ENCODE measurements around the gene PRDM12. TPM values are rescaled to one million over a fixed set of nuclear protein-coding genes. Genes with fewer than 3 reads are reported as not detected.

The PRDM12 gene
- total RNA-seq, 4 donors from 2014 or later: not detected

DNA sequence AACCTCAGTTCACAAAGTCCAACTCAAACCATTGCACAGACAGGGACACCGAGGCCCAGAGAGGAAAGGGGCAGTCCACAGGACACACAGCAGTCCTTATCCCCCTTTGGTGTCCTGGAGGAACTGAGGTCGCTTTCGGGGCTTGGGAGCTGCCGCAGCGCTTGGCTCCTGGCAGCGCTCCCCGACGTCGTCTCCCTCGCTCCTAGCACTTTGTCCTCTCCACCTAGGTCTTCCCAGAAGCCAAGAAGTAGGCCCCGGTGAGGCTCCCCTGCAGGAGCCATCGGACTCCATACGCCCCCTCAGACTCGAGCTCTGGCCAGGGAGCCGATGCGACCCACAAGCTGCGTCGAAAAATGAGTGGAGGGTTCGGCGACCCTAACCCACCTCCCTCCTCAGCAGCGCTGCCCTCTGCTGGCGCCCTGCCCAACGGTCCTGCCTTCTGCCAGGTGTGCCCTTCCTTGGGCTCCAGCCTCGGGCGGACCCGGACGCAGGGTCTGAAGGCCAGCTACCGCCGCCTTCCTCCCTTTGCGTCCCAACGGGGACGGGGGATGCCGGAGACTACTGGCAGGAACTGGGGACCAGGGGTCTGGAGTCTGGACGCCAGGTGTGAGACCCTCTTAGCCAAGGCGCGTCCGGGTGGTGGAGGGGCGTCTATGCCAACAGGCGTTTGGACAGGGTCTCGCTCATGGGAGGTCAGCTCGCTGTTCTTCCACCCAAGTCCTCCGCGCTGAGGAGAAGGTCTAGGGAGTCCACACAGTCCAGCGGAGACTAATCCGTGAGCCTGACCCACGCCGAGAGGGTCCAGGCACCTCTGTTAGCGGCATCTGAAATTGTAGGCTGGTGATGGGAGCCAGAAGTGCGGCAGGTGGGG is 2.1 kb upstream of the PRDM12 start:
- peak overlapping the region in 1 of 4 donors; percentile 0 for H3K4me3 ChIP-seq
- peaks cover 6 to 100% of the 10 kb centered on the region in 2 donors for H3K27me3 ChIP-seq
- peaks cover 0 to 81% (median 50%) of the 10 kb centered on the region in 4 donors for H3K4me1 ChIP-seq
- no peak overlapping the region for H3K27ac ChIP-seq
- WGBS, 2 donors: 3 to 5% methylated on average over 39 to 46 of the region's 49 CpGs
- TF ChIP-seq POLR2A (IDR thresholded peaks at IDR 0.05) (no peak), EP300 (IDR thresholded peaks at IDR 0.05) (no peak)
- TF ChIP-seq, protein P1, sequence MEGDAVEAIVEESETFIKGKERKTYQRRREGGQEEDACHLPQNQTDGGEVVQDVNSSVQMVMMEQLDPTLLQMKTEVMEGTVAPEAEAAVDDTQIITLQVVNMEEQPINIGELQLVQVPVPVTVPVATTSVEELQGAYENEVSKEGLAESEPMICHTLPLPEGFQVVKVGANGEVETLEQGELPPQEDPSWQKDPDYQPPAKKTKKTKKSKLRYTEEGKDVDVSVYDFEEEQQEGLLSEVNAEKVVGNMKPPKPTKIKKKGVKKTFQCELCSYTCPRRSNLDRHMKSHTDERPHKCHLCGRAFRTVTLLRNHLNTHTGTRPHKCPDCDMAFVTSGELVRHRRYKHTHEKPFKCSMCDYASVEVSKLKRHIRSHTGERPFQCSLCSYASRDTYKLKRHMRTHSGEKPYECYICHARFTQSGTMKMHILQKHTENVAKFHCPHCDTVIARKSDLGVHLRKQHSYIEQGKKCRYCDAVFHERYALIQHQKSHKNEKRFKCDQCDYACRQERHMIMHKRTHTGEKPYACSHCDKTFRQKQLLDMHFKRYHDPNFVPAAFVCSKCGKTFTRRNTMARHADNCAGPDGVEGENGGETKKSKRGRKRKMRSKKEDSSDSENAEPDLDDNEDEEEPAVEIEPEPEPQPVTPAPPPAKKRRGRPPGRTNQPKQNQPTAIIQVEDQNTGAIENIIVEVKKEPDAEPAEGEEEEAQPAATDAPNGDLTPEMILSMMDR (IDR thresholded peaks at IDR 0.05): no peak
- DNase-seq (ENCODE audit: low spot score in 2 of 2): no peak
- peaks cover 0 to 13% (median 0%) of the 10 kb centered on the region in 4 donors for H3K9me3 ChIP-seq
- peaks cover 0 to 7% (median 0%) of the 10 kb centered on the region in 3 donors for H3K36me3 ChIP-seq

DNA sequence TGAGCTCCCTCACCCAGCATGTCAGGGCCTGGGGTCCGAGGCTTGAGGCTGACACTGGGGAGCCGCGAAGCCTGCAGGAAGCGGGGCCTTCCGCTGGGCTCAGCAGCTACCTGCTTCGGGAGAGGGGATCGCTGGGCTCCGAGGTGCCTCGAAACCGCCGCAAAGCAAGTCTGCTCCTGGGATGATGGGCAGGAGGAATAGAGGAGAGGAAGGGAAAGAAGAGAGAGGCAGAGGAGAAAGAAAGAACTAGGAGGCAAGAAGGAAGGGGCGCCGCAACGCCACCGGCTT is 1.5 kb upstream of the PRDM12 start:
- DNase-seq (ENCODE audit: low spot score in 2 of 2): no peak
- TF ChIP-seq, protein P1 (IDR thresholded peaks at IDR 0.05): no peak
- TF ChIP-seq POLR2A (IDR thresholded peaks at IDR 0.05): no peak
- TF ChIP-seq EP300 (IDR thresholded peaks at IDR 0.05): no peak
- Histone ChIP-seq H3K4me3 (peak overlapping the region in 1 of 4 donors; percentile 0), H3K27me3 (peaks cover 6 to 100% of the 10 kb centered on the region in 2 donors), H3K27ac (no peak overlapping the region), H3K9me3 (peaks cover 0 to 10% (median 0%) of the 10 kb centered on the region in 4 donors), H3K4me1 (peaks cover 0 to 81% (median 50%) of the 10 kb centered on the region in 4 donors), H3K36me3 (peaks cover 0 to 7% (median 0%) of the 10 kb centered on the region in 3 donors)
- 5% methylated on average over 15 of the region's 15 CpGs for WGBS, 2 donors

DNA sequence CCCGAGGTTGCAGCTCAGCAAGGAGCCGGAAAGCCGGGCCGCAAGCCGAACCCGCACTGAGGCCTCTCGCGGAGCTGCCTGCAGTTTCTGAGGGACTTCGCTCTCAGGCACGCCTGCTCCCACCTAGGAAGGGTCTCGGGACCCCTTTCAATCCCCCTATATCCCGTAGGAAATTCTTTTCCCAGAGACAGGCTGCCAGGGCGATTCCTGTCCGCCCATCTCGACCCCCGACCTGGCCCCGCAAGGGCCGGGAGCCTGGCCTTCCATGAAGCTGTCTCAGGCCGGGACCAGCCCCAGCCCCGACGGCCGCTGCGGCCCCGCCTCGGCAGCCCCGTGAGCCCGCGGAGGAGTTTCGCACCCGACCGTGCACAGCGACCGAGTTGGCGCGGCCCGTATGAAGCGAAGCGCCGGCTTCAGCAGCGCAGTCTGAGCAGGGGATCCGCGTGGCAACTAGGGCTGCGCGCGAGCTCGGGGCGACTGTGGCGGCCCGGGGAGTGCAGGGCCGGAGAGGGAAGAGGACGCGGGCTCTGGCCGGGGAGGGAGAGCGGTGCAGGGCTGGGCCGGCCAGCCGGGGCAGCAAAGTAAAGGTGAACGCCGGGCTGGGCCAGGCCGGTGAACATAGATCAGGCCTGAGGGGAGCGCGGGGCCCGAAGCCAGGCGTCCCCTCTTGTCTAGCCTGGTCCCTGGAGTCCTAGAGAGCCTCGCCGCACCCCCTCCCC is 977 bp upstream of the PRDM12 start:
- Histone ChIP-seq H3K27ac (no peak overlapping the region), H3K36me3 (peaks cover 0 to 6% (median 0%) of the 10 kb centered on the region in 3 donors), H3K9me3 (peaks cover 0 to 8% (median 0%) of the 10 kb centered on the region in 4 donors), H3K4me3 (peak overlapping the region in 1 of 4 donors; percentile 0), H3K27me3 (peaks cover 6 to 100% of the 10 kb centered on the region in 2 donors), H3K4me1 (peaks cover 0 to 81% (median 50%) of the 10 kb centered on the region in 4 donors)
- WGBS, 2 donors: 2 to 3% methylated on average over 45 to 51 of the region's 65 CpGs
- TF ChIP-seq EP300 (IDR thresholded peaks at IDR 0.05) (no peak), POLR2A (IDR thresholded peaks at IDR 0.05) (no peak)
- TF ChIP-seq, protein P1 (IDR thresholded peaks at IDR 0.05): no peak
- DNase-seq (ENCODE audit: low spot score in 2 of 2): no peak

DNA sequence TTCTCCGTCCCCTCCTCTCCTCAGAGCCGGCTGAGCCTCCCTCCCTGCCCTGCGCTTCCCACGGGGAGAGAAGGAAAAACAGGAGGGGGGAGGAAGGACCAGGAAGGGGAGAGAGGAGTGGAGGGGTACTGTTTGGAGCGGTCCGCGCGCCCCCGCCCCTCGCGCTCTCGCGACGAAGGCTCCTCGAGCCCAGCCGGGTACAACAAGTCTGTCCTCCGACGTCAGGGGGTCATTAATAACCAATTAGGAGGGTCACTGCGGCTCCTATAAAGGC is 480 bp upstream of the PRDM12 start:
- no peak overlapping the region for H3K27ac ChIP-seq
- H3K9me3 ChIP-seq: peaks cover 0 to 3% (median 0%) of the 10 kb centered on the region in 4 donors
- DNase-seq (ENCODE audit: low spot score in 2 of 2): no peak
- 2 to 3% methylated on average over 17 to 19 of the region's 19 CpGs for WGBS, 2 donors
- peaks cover 0 to 81% (median 50%) of the 10 kb centered on the region in 4 donors for H3K4me1 ChIP-seq
- TF ChIP-seq, protein P1 (IDR thresholded peaks at IDR 0.05): no peak
- no peak for TF ChIP-seq EP300 (IDR thresholded peaks at IDR 0.05)
- no peak for TF ChIP-seq POLR2A (IDR thresholded peaks at IDR 0.05)
- peaks cover 6 to 98% of the 10 kb centered on the region in 2 donors for H3K27me3 ChIP-seq
- H3K36me3 ChIP-seq: peaks cover 0 to under 1% (median 0%) of the 10 kb centered on the region in 3 donors
- H3K4me3 ChIP-seq: peak overlapping the region in 1 of 4 donors; percentile 0

DNA sequence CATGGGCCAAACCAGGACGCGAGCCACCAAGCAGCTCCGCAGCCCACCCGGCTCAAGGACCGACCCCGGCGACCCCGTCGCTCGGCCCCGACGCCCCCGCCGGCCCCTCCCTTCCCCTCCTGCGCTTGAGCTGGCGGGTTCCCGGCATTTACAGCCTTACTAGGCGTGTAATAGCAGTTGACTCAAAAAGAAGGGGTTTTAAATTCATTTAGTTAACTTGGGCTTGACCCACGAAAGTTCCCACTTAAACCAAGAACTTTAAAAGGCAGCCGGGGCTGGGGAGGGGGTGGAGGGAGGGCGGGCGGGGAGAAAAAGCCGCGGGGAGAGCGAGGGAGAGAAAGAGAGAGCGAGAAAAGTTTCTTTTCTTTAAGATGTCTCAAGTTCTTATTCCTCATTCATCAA is 636 bp downstream of the PRDM12 start:
- H3K4me1 ChIP-seq: peaks cover 0 to 69% (median 48%) of the 10 kb centered on the region in 4 donors
- 1 to 2% methylated on average over 26 of the region's 26 CpGs for WGBS, 2 donors
- H3K36me3 ChIP-seq: no peaks in the 10 kb centered on the region
- H3K9me3 ChIP-seq: no peaks in the 10 kb centered on the region
- peaks cover 6 to 87% of the 10 kb centered on the region in 2 donors for H3K27me3 ChIP-seq
- no peak for DNase-seq (ENCODE audit: low spot score in 2 of 2)
- TF ChIP-seq EP300 (IDR thresholded peaks at IDR 0.05) (no peak), POLR2A (IDR thresholded peaks at IDR 0.05) (no peak)
- TF ChIP-seq, protein P1 (IDR thresholded peaks at IDR 0.05): no peak
- no peak overlapping the region for H3K27ac ChIP-seq
- no peak overlapping the region for H3K4me3 ChIP-seq
